Measurements from ENCODE around the gene VPS37C.

VPS37C gene

DNA sequence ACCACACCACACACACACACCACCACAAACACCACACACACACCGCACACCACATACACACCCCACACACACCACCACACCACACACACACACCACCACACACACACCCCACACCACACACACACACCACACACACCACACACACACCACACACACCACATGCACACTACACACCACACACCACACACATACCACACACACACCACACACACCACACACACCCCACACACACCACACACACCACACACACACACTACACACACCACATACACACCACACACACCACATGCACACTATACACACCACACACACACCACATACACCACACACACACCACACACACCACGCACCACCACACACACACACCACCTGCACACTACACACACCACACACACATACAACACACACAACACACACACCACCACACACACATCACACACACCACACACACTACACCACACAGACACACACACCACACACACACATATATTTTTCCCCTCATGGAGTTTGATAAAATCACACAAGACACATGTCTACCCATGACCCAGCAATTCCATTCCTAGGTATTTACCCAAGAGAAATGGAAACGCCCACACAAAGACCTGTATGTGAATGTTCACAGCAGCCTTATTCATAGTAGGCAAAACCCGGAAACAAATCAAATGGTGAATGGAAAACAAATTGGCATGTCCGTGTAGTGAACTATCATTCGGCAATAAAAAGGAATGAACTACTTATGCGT lies 44.6 kb downstream of the VPS37C start:
- TF ChIP-seq TCF12 (IDR thresholded peaks at IDR 0.05; ENCODE audit: low read depth) (no peak), EP300 (IDR thresholded peaks at IDR 0.05; ENCODE audit: borderline replicate concordance) (no peak), FOXM1 (IDR thresholded peaks at IDR 0.05; ENCODE audit: borderline replicate concordance, low read depth) (no peak), EGR1 (IDR thresholded peaks at IDR 0.05) (no peak), ZBTB7A (IDR thresholded peaks at IDR 0.05; ENCODE audit: low read depth) (no peak), TEAD4 (IDR thresholded peaks at IDR 0.05) (no peak), YY1 (IDR thresholded peaks at IDR 0.05; ENCODE audit: low read depth) (no peak), RAD21 (IDR thresholded peaks at IDR 0.05; ENCODE audit: low read depth) (no peak), TAF1 (IDR thresholded peaks at IDR 0.05; ENCODE audit: low read depth) (no peak), CEBPB (IDR thresholded peaks at IDR 0.05) (no peak), NFIC (IDR thresholded peaks at IDR 0.05) (no peak), CREB1 (IDR thresholded peaks at IDR 0.05; ENCODE audit: low read depth) (no peak)
- TF ChIP-seq, protein P1, sequence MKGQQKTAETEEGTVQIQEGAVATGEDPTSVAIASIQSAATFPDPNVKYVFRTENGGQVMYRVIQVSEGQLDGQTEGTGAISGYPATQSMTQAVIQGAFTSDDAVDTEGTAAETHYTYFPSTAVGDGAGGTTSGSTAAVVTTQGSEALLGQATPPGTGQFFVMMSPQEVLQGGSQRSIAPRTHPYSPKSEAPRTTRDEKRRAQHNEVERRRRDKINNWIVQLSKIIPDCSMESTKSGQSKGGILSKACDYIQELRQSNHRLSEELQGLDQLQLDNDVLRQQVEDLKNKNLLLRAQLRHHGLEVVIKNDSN (IDR thresholded peaks at IDR 0.05) = no peak
- TF ChIP-seq, protein P2, sequence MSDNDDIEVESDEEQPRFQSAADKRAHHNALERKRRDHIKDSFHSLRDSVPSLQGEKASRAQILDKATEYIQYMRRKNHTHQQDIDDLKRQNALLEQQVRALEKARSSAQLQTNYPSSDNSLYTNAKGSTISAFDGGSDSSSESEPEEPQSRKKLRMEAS (IDR thresholded peaks at IDR 0.05) = no peak
- TF ChIP-seq, protein P3, sequence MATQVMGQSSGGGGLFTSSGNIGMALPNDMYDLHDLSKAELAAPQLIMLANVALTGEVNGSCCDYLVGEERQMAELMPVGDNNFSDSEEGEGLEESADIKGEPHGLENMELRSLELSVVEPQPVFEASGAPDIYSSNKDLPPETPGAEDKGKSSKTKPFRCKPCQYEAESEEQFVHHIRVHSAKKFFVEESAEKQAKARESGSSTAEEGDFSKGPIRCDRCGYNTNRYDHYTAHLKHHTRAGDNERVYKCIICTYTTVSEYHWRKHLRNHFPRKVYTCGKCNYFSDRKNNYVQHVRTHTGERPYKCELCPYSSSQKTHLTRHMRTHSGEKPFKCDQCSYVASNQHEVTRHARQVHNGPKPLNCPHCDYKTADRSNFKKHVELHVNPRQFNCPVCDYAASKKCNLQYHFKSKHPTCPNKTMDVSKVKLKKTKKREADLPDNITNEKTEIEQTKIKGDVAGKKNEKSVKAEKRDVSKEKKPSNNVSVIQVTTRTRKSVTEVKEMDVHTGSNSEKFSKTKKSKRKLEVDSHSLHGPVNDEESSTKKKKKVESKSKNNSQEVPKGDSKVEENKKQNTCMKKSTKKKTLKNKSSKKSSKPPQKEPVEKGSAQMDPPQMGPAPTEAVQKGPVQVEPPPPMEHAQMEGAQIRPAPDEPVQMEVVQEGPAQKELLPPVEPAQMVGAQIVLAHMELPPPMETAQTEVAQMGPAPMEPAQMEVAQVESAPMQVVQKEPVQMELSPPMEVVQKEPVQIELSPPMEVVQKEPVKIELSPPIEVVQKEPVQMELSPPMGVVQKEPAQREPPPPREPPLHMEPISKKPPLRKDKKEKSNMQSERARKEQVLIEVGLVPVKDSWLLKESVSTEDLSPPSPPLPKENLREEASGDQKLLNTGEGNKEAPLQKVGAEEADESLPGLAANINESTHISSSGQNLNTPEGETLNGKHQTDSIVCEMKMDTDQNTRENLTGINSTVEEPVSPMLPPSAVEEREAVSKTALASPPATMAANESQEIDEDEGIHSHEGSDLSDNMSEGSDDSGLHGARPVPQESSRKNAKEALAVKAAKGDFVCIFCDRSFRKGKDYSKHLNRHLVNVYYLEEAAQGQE (IDR thresholded peaks at IDR 0.05; ENCODE audit: low read depth) = no peak

DNA sequence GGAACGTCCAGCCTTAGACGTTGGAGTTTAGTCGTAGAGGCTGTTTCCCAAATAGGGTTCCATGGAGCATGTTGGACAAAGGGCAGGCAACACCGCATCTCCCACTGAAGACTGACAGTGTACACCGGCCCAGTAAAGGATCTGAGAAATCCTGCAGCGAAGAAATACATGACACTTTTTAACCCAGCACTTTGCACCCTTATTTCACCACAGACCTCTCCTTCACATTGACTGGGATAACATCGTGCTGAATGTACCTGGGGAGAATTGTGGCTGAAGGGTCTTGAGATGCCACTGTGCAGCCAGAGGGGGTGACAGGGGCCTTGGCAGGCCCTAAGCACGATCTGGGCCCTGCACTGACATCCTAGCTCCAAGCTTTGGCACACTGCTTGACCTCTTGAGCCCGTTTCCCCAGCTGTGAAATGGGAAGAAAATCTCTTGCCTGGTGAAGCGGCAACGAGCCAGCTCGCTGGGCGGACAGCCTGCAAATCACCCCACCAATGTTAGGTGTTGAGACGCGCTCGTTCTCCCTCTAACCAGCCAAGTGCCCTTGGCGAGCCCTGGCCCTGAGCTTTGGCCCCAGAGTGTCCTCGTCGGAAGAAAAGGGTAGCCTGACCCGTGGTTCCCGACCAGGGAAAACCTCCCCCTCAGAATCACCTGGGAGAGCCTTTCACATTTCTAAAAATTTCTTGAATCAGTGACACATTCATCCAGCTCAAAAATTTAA lies 45.6 kb downstream of the VPS37C start:
- TF ChIP-seq, protein P1 (IDR thresholded peaks at IDR 0.05) = no peak
- TF ChIP-seq TAF1 (IDR thresholded peaks at IDR 0.05; ENCODE audit: low read depth) (no peak), RAD21 (IDR thresholded peaks at IDR 0.05; ENCODE audit: low read depth) (no peak), FOXM1 (IDR thresholded peaks at IDR 0.05; ENCODE audit: borderline replicate concordance, low read depth) (no peak), ZBTB7A (IDR thresholded peaks at IDR 0.05; ENCODE audit: low read depth) (no peak), YY1 (IDR thresholded peaks at IDR 0.05; ENCODE audit: low read depth) (no peak), EP300 (IDR thresholded peaks at IDR 0.05; ENCODE audit: borderline replicate concordance) (no peak), CREB1 (IDR thresholded peaks at IDR 0.05; ENCODE audit: low read depth) (no peak), EGR1 (IDR thresholded peaks at IDR 0.05) (no peak), CEBPB (IDR thresholded peaks at IDR 0.05) (no peak), NFIC (IDR thresholded peaks at IDR 0.05) (no peak), TCF12 (IDR thresholded peaks at IDR 0.05; ENCODE audit: low read depth) (no peak)
- TF ChIP-seq, protein P3 (IDR thresholded peaks at IDR 0.05; ENCODE audit: low read depth) = no peak
- TF ChIP-seq, protein P2 (IDR thresholded peaks at IDR 0.05) = no peak

DNA sequence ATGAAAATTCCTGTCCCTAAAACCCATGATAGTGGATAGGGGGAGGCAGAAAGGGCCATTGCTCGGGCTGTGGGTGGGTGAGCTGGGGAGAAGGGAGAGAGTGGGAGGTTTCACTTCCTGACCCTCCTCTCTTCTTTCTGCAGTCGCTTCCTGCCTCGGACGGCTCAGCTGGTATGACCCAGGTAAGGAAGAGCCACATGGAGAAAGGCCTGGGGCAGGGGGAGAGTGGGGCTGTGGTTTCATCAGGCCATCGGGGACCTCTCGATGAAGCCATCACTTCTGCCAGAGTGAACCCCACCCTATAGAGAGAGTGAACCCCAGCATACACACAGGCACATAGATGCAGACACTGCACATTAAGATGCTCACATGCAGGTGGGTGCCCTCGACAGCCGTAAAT lies 46.3 kb downstream of the VPS37C start:
- TF ChIP-seq, protein P2 (IDR thresholded peaks at IDR 0.05) = no peak
- TF ChIP-seq EGR1 (IDR thresholded peaks at IDR 0.05) (no peak), TCF12 (IDR thresholded peaks at IDR 0.05; ENCODE audit: low read depth) (no peak), RAD21 (IDR thresholded peaks at IDR 0.05; ENCODE audit: low read depth) (no peak), NFIC (IDR thresholded peaks at IDR 0.05) (no peak), ZBTB7A (IDR thresholded peaks at IDR 0.05; ENCODE audit: low read depth) (no peak), CEBPB (IDR thresholded peaks at IDR 0.05) (no peak), YY1 (IDR thresholded peaks at IDR 0.05; ENCODE audit: low read depth) (no peak), CREB1 (IDR thresholded peaks at IDR 0.05; ENCODE audit: low read depth) (no peak), TAF1 (IDR thresholded peaks at IDR 0.05; ENCODE audit: low read depth) (no peak), TEAD4 (IDR thresholded peaks at IDR 0.05) (no peak), FOXM1 (IDR thresholded peaks at IDR 0.05; ENCODE audit: borderline replicate concordance, low read depth) (no peak), EP300 (IDR thresholded peaks at IDR 0.05; ENCODE audit: borderline replicate concordance) (no peak)
- TF ChIP-seq, protein P3 (IDR thresholded peaks at IDR 0.05; ENCODE audit: low read depth) = no peak
- TF ChIP-seq, protein P1 (IDR thresholded peaks at IDR 0.05) = no peak
